Endothelial cell of umbilical vein (primary cell): Measurements from ENCODE around the gene CTSE. TPM values are rescaled to one million over a fixed set of nuclear protein-coding genes. Genes with fewer than 3 reads are reported as not detected.

Source experiments
- BruUV-seq: library from RNA; stranded (reverse); fragments of 400-500 nt; replicated peaks from 2 replicates; lab custom pipeline; 2021; lab: Mats Ljungman, UMichigan
- CTCF ChIA-PET: fragments of 300-600, 350-600 bp; sonication (Branson Sonifier 250); formaldehyde crosslinking; loops from one replicate; lab custom pipeline; 2021; ENCODE audit warnings: antibody characterized with exemption, inconsistent platforms; lab: Charles Lee
- POLR2A ChIA-PET: fragments of 300-600, 350-600 bp; sonication (Branson Sonifier 250); formaldehyde crosslinking; loops from one replicate; lab custom pipeline; 2021; ENCODE audit warnings: antibody characterized with exemption, inconsistent platforms; lab: Charles Lee
- DNase-seq: peaks from one replicate; pipeline ENCODE4 v3.0.0-alpha.2; 2011; ENCODE audit warnings: low read depth, low spot score
- FAIRE-seq: peaks from 2 replicates; lab custom pipeline; 2011; peaks lifted over from hg19 to GRCh38; lab: Jason Lieb, UNC
- H2AFZ ChIP-seq: 2 replicates; pipeline ENCODE4 v1.6.0; 2012; ENCODE audit warnings: low read depth, low read length, control low read depth, inconsistent platforms
- H3K27ac ChIP-seq: 2 replicates; pipeline ENCODE4 v1.5.1; 2011; ENCODE audit warnings: low read depth, mild to moderate bottlenecking, control low read depth, low read length, moderate library complexity; ENCODE audit not compliant: insufficient read depth
- H3K27me3 ChIP-seq, 2 experiments: 2 replicates each; pipeline versions ENCODE4 v1.6.0 to v1.6.1; 2011; ENCODE audit warnings: low read length in 2 of 2, mixed read lengths in 1 of 2; ENCODE audit not compliant: control insufficient read depth in 2 of 2, insufficient read depth in 2 of 2
- H3K36me3 ChIP-seq, 2 experiments: 2 replicates in 1 of 2; 3 replicates in 1 of 2; pipeline ENCODE4 v1.5.1; 2011; ENCODE audit warnings: low read length in 2 of 2, mild to moderate bottlenecking in 1 of 2, moderate library complexity in 1 of 2; ENCODE audit not compliant: control insufficient read depth in 2 of 2, insufficient read depth in 2 of 2; ENCODE audit errors: extremely low read depth in 1 of 2
- H3K4me1 ChIP-seq: 3 replicates; pipeline ENCODE4 v1.5.1; 2011; ENCODE audit warnings: mild to moderate bottlenecking, low read length; ENCODE audit not compliant: control insufficient read depth, insufficient read depth; ENCODE audit errors: extremely low read depth
- H3K4me2 ChIP-seq: 2 replicates; pipeline ENCODE4 v1.6.1; 2011; ENCODE audit warnings: low read length, control low read depth, mixed read lengths; ENCODE audit not compliant: insufficient read depth
- H3K4me3 ChIP-seq, 3 experiments: fragments of 200-600 bp in 1 of 3; sonication (generic), shearing (Covaris generic) in 1 of 3; replicated peaks in 1 of 3; 2 replicates each; pipeline ENCODE4 v1.5.1; 2011 to 2016; ENCODE audit warnings: control low read depth in 3 of 3, low read length in 3 of 3, mild to moderate bottlenecking in 2 of 3, inconsistent platforms in 1 of 3, low read depth in 1 of 3, moderate library complexity in 1 of 3; ENCODE audit not compliant: insufficient read depth in 1 of 3
- H3K79me2 ChIP-seq: 2 replicates; pipeline ENCODE4 v1.6.0; 2012; ENCODE audit warnings: low read length, inconsistent platforms; ENCODE audit not compliant: control insufficient read depth, insufficient read depth
- H3K9ac ChIP-seq: replicated peaks from 2 replicates; pipeline ENCODE3; 2011; ENCODE audit warnings: low read length, control low read depth; ENCODE audit not compliant: insufficient read depth; ENCODE audit errors: extremely low read depth
- H3K9me1 ChIP-seq: replicated peaks from 3 replicates; pipeline ENCODE4 v1.6.0; 2011; ENCODE audit warnings: mild to moderate bottlenecking, low read length; ENCODE audit not compliant: control insufficient read depth, insufficient read depth; ENCODE audit errors: extremely low read depth
- H3K9me3 ChIP-seq: replicated peaks from 2 replicates; pipeline ENCODE4 v1.5.1; 2012; ENCODE audit warnings: low read length, inconsistent platforms; ENCODE audit not compliant: control insufficient read depth, insufficient read depth
- H4K20me1 ChIP-seq: replicated peaks from 2 replicates; pipeline ENCODE3; 2011; ENCODE audit warnings: mild to moderate bottlenecking, low read length; ENCODE audit not compliant: control insufficient read depth, insufficient read depth; ENCODE audit errors: extremely low read depth
- JUN ChIP-seq: IDR thresholded peaks from 2 replicates; pipeline ENCODE4 v1.6.1; 2011; ENCODE audit warnings: borderline replicate concordance, low read depth; ENCODE audit not compliant: insufficient read length, insufficient read depth
- MYC ChIP-seq: IDR thresholded peaks from one replicate; pipeline ENCODE4 v1.6.1; 2011; ENCODE audit warnings: mild to moderate bottlenecking, low read depth, low read length
- POLR2A ChIP-seq: IDR thresholded peaks from 2 replicates; pipeline ENCODE4 v1.6.1; 2012; ENCODE audit warnings: low read depth, mild to moderate bottlenecking, control low read depth, low read length
- POLR2AphosphoS5 ChIP-seq: IDR thresholded peaks from 2 replicates; pipeline ENCODE4 v1.6.1; 2012; ENCODE audit warnings: low read depth, mild to moderate bottlenecking, control low read depth, low read length, moderate library complexity; ENCODE audit not compliant: insufficient read depth
- dilution Hi-C: fragments of 300-500 bp; cut with MboI; formaldehyde crosslinking; loops from one replicate; pipeline ENCODE4 v1.15.0; 2019; ENCODE audit warnings: low sequenced_read_pairs; ENCODE audit not compliant: extremely low pct_ligation_motif_present
- intact Hi-C: fragments of 100-400 bp; cut with micrococcal nuclease; formaldehyde crosslinking; loops from one replicate; pipeline ENCODE4 v1.10.0; 2022
- polyA plus RNA-seq, 4 experiments: library from polyadenylated mRNA; depleted of rRNA in 3 of 4; stranded (reverse) in 3 of 4; unstranded in 1 of 4; fragments of >200 nt; gene quantifications; 2 replicates each; pipeline versions ENCODE4 v1.2.1 to v1.2.3, GENCODE V29; 2011 to 2012; ENCODE audit warnings: missing spikeins in 1 of 4
- total RNA-seq: library from RNA; stranded (reverse); gene quantifications from 2 replicates; pipeline ENCODE4 v1.2.3, GENCODE V29; 2021
- TF ChIP-seq, protein P1 (sequence below), 2 donors: IDR thresholded peaks; 1 replicate in 1 of 2; 2 replicates in 1 of 2; pipeline ENCODE4 v1.5.1; 2011; ENCODE audit warnings: low read length in 2 of 2, mild to moderate bottlenecking in 2 of 2, moderate library complexity in 2 of 2, control low read depth in 1 of 2, inconsistent platforms in 1 of 2, low read depth in 1 of 2; ENCODE audit not compliant: insufficient read depth in 1 of 2; ENCODE audit errors: extremely low read depth in 1 of 2

CTSE gene
- total and polyA plus RNA-seq, 2 donors (not counting 3 experiments of a cell fraction or from before 2014, with no cell fraction given), result 0.17 TPM; not detected in 1

DNA sequence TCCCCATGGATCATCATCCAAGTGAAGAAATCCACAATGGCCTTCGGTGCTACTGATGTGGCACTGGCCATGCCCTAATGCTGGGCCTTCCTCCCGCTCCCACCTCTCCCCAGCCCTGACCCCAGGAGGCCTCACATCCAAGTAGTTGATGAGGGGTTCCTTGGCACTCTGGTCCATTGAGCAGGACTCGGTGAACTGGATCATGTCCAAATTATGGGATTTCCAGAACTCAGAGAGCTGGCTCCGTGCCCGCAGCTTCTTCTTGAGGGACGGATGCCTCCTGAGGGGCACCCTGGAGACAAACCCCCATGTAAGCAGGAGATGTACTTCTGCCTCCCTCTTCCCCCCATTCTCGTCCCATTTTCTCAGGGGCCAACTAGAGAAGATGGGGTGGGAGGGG lies 929 bp downstream of the CTSE start:
- intact Hi-C loops, result no loop called here
- Histone ChIP-seq H3K27ac (no peak overlapping the region), H3K79me2 (no peaks in the 10 kb centered on the region), H3K9me1 (no peaks in the 10 kb centered on the region), H4K20me1 (no peaks in the 10 kb centered on the region), H3K9me3 (no peaks in the 10 kb centered on the region), H3K27me3 (no peaks in the 10 kb centered on the region), H3K9ac (no peak overlapping the region), H3K4me2 (no peak overlapping the region), H3K36me3 (no peaks in the 10 kb centered on the region), H3K4me3 (no peak overlapping the region), H2AFZ (no peak overlapping the region), H3K4me1 (peaks cover 13% of the 10 kb centered on the region)
- no TSS peak for BruUV-seq
- ChIA-PET POLR2A (no interaction called here), CTCF (interaction anchor here (3.0 kb wide), 1 partner anchor 9 kb away, joined by 16 read pairs; no protein-coding TSS in a partner anchor)
- dilution Hi-C loops, result no loop called here
- no peak for FAIRE-seq
- DNase-seq, result no peak
- no peak for TF ChIP-seq JUN
- TF ChIP-seq, protein P1, sequence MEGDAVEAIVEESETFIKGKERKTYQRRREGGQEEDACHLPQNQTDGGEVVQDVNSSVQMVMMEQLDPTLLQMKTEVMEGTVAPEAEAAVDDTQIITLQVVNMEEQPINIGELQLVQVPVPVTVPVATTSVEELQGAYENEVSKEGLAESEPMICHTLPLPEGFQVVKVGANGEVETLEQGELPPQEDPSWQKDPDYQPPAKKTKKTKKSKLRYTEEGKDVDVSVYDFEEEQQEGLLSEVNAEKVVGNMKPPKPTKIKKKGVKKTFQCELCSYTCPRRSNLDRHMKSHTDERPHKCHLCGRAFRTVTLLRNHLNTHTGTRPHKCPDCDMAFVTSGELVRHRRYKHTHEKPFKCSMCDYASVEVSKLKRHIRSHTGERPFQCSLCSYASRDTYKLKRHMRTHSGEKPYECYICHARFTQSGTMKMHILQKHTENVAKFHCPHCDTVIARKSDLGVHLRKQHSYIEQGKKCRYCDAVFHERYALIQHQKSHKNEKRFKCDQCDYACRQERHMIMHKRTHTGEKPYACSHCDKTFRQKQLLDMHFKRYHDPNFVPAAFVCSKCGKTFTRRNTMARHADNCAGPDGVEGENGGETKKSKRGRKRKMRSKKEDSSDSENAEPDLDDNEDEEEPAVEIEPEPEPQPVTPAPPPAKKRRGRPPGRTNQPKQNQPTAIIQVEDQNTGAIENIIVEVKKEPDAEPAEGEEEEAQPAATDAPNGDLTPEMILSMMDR (IDR thresholded peaks at IDR 0.05; ENCODE audit: extremely low read depth in 1 of 2, insufficient read depth in 1 of 2, low read depth in 1 of 2, low read length in 2 of 2), result no peak
- no peak for TF ChIP-seq POLR2AphosphoS5
- no peak for TF ChIP-seq MYC
- TF ChIP-seq POLR2A, result no peak
